ENCODE measurements around the gene BPI. TPM values are rescaled to one million over a fixed set of nuclear protein-coding genes. Genes with fewer than 3 reads are reported as not detected.

BPI gene
- polyA plus RNA-seq, 1 of the 3 experiments (the other 2 are of a cell fraction): not detected

DNA sequence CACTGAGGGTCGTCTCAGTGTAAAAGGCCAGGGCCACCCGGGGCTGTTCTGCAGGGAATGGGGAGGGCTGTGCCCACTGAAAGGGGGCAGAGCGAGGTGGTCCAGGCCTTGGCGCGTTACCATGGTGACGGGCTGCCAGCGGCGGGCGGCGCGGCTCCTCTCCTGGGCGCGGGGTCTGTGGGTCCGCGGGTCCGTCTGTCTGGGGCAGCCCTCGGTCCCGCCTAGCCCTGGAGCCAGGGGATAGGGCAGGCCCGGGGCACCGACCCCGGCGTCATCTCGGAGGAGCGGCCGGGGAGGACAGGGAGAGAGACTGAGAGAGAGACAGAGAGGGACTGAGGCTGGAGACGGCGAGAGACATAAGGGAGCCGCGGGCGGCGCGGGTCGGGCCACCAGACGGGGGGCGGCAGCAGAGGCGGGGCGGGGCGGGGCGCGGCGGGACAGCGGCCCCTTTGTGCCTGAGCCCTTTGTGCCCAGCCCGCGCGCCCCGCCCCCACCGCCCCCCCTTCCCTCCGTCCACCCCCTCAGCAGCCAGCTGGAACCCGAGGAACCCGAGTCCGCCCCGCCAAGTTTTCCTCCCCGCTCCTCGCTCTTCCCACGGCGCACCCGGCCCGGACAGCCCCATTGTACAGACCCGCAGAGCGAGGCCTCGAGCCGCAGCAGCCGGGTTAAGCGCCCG lies 43.4 kb upstream of the BPI start, which contains the start of gene KIAA1755:
TSS of gene KIAA1755 (minus strand) at position 358 of the 676 bp plus-strand sequence. CDS start at position 123, 235 bp downstream.
- Histone ChIP-seq H3F3A (replicated peaks; ENCODE audit: insufficient read depth) (peaks cover 22% of the 10 kb centered on the region), H2AFZ (ENCODE audit: low read depth) (peak within 1 kb of the TSS; percentile 77), H3K36me3 (replicated peaks in 1 of 2; ENCODE audit: control insufficient read depth in 1 of 2, insufficient read depth in 2 of 2, low read length in 1 of 2) (no peaks in the 10 kb centered on the region), H3K79me2 (ENCODE audit: insufficient read depth) (no peaks in the 10 kb centered on the region; the same call in 1 of the 2 replicates), H3K4me3 (ENCODE audit: low read depth in 2 of 2, low read length in 1 of 2) (peak within 1 kb of the TSS; percentile 37 to 57), H3K9me2 (no peaks in the 10 kb centered on the region), H3K27ac (ENCODE audit: low read depth in 2 of 2, low read length in 1 of 2) (peak within 1 kb of the TSS in 1 of 2 experiments; percentile 53; a peak in 2 of 4 replicates), H3K27me3 (ENCODE audit: insufficient read depth) (no peaks in the 10 kb centered on the region), H3K9me3 (no peaks in the 10 kb centered on the region), H3K4me2 (peak within 1 kb of the TSS; percentile 86), H3K9ac (peak within 1 kb of the TSS; percentile 58), H3K4me1 (ENCODE audit: control insufficient read depth in 1 of 2, insufficient read depth in 2 of 2, low read depth in 1 of 2, low read length in 1 of 2) (peaks cover 0 to 7% of the 10 kb centered on the region in 2 experiments; a peak in 1 of 4 replicates), H4K20me1 (ENCODE audit: insufficient read depth) (no peaks in the 10 kb centered on the region)
- peak; percentile 83 for DNase-seq
- 24% methylated on average over 47 of the region's 65 CpGs for WGBS (ENCODE audit: low lambda C conversion rate)
- TF ChIP-seq RAD21 (IDR thresholded peaks at IDR 0.05; ENCODE audit: low read length) (no peak), YY1 (IDR thresholded peaks at IDR 0.05; ENCODE audit: low read depth) (no peak), GABPA (IDR thresholded peaks at IDR 0.05; ENCODE audit: low read depth) (no peak), RCOR1 (IDR thresholded peaks at IDR 0.05; ENCODE audit: low read length) (no peak), TCF12 (IDR thresholded peaks at IDR 0.05) (no peak), MEF2A (IDR thresholded peaks at IDR 0.05; ENCODE audit: borderline replicate concordance, low read depth) (no peak), TEAD4 (IDR thresholded peaks at IDR 0.05; ENCODE audit: borderline replicate concordance, insufficient read depth) (no peak), RXRA (IDR thresholded peaks at IDR 0.05; ENCODE audit: borderline replicate concordance, low read depth) (no peak), IRF3 (IDR thresholded peaks at IDR 0.05; ENCODE audit: low read depth, low read length) (no peak), FOXJ3 (CRISPR knock-in tag; IDR thresholded peaks at IDR 0.05) (no peak), USF1 (IDR thresholded peaks at IDR 0.05; ENCODE audit: borderline replicate concordance, low read depth) (no peak), ELF1 (IDR thresholded peaks at IDR 0.05) (no peak), MXI1 (IDR thresholded peaks at IDR 0.05; ENCODE audit: low read depth, low read length) (no peak), NFIC (IDR thresholded peaks at IDR 0.05; ENCODE audit: borderline replicate concordance) (no peak), SIN3A (IDR thresholded peaks at IDR 0.05; ENCODE audit: borderline replicate concordance, low read depth, low read length) (no peak)
- TF ChIP-seq, protein P1, sequence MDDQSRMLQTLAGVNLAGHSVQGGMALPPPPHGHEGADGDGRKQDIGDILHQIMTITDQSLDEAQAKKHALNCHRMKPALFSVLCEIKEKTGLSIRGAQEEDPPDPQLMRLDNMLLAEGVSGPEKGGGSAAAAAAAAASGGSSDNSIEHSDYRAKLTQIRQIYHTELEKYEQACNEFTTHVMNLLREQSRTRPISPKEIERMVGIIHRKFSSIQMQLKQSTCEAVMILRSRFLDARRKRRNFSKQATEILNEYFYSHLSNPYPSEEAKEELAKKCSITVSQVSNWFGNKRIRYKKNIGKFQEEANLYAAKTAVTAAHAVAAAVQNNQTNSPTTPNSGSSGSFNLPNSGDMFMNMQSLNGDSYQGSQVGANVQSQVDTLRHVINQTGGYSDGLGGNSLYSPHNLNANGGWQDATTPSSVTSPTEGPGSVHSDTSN (IDR thresholded peaks at IDR 0.05): no peak
- TF ChIP-seq, protein P2, sequence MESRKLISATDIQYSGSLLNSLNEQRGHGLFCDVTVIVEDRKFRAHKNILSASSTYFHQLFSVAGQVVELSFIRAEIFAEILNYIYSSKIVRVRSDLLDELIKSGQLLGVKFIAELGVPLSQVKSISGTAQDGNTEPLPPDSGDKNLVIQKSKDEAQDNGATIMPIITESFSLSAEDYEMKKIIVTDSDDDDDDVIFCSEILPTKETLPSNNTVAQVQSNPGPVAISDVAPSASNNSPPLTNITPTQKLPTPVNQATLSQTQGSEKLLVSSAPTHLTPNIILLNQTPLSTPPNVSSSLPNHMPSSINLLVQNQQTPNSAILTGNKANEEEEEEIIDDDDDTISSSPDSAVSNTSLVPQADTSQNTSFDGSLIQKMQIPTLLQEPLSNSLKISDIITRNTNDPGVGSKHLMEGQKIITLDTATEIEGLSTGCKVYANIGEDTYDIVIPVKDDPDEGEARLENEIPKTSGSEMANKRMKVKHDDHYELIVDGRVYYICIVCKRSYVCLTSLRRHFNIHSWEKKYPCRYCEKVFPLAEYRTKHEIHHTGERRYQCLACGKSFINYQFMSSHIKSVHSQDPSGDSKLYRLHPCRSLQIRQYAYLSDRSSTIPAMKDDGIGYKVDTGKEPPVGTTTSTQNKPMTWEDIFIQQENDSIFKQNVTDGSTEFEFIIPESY (IDR thresholded peaks at IDR 0.05; ENCODE audit: borderline replicate concordance, low read depth): no peak
- TF ChIP-seq, protein P3, sequence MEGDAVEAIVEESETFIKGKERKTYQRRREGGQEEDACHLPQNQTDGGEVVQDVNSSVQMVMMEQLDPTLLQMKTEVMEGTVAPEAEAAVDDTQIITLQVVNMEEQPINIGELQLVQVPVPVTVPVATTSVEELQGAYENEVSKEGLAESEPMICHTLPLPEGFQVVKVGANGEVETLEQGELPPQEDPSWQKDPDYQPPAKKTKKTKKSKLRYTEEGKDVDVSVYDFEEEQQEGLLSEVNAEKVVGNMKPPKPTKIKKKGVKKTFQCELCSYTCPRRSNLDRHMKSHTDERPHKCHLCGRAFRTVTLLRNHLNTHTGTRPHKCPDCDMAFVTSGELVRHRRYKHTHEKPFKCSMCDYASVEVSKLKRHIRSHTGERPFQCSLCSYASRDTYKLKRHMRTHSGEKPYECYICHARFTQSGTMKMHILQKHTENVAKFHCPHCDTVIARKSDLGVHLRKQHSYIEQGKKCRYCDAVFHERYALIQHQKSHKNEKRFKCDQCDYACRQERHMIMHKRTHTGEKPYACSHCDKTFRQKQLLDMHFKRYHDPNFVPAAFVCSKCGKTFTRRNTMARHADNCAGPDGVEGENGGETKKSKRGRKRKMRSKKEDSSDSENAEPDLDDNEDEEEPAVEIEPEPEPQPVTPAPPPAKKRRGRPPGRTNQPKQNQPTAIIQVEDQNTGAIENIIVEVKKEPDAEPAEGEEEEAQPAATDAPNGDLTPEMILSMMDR (IDR thresholded peaks at IDR 0.05): no peak
- CTCF ChIA-PET: no interaction called here
- POLR2A ChIA-PET: no interaction called here

All from SK-N-SH (cell line).